Activated CD8-positive, alpha-beta memory T cell treated with anti-CD3 and anti-CD28 coated beads, Interleukin-2, amount 50 U/mL, for 1 hour (primary cell): Measurements from ENCODE around the gene TOX3.

Experiments
- DNase-seq: peaks from one replicate; pipeline ENCODE4 v3.0.0-alpha.2; 2020; ENCODE audit errors: extremely low read depth

Gene TOX3

GRCh38 chr16:52398021-52398420 lies 148.9 kb downstream of the TOX3 start:
- DNase-seq = no peak

GRCh38 chr16:52393448-52393847 lies 153.5 kb downstream of the TOX3 start:
- DNase-seq = no peak

GRCh38 chr16:52389045-52389444 lies 157.9 kb downstream of the TOX3 start:
- no peak for DNase-seq
